Mucosa of rectum (tissue), 2 donors: Measurements from ENCODE around the gene PSMD14.

Experiments used
- H3K27ac ChIP-seq, 2 donors: one replicate each; pipeline ENCODE4 v1.7.0; 2013; ENCODE audit warnings: inconsistent platforms in 2 of 2, low read depth in 2 of 2, low read length in 2 of 2
- H3K27me3 ChIP-seq, 2 donors: one replicate each; pipeline ENCODE4 v1.7.0; 2013; ENCODE audit warnings: low read length in 2 of 2; ENCODE audit not compliant: control insufficient read depth in 2 of 2, insufficient read depth in 2 of 2
- H3K36me3 ChIP-seq, 2 donors: one replicate each; pipeline ENCODE4 v1.7.0; 2013; ENCODE audit warnings: low read length in 2 of 2; ENCODE audit not compliant: control insufficient read depth in 2 of 2, insufficient read depth in 2 of 2
- H3K4me1 ChIP-seq, 2 donors: one replicate each; pipeline ENCODE4 v1.7.0; 2013; ENCODE audit warnings: low read length in 2 of 2, mild to moderate bottlenecking in 1 of 2; ENCODE audit not compliant: control insufficient read depth in 2 of 2, insufficient read depth in 2 of 2
- H3K4me3 ChIP-seq, 2 donors: one replicate each; pipeline ENCODE4 v1.7.0; 2013; ENCODE audit warnings: low read length in 2 of 2
- H3K9ac ChIP-seq, 2 donors: one replicate each; pipeline ENCODE4 v1.7.0; 2013; ENCODE audit warnings: low read length in 2 of 2, low read depth in 1 of 2, mild to moderate bottlenecking in 1 of 2
- H3K9me3 ChIP-seq, 2 donors: one replicate each; pipeline ENCODE4 v1.7.0; 2013; ENCODE audit warnings: low read length in 2 of 2; ENCODE audit not compliant: control insufficient read depth in 2 of 2
- donor health status: healthy.
- donor health status: Normal muscosa, but diverticular disease.

Gene PSMD14

DNA sequence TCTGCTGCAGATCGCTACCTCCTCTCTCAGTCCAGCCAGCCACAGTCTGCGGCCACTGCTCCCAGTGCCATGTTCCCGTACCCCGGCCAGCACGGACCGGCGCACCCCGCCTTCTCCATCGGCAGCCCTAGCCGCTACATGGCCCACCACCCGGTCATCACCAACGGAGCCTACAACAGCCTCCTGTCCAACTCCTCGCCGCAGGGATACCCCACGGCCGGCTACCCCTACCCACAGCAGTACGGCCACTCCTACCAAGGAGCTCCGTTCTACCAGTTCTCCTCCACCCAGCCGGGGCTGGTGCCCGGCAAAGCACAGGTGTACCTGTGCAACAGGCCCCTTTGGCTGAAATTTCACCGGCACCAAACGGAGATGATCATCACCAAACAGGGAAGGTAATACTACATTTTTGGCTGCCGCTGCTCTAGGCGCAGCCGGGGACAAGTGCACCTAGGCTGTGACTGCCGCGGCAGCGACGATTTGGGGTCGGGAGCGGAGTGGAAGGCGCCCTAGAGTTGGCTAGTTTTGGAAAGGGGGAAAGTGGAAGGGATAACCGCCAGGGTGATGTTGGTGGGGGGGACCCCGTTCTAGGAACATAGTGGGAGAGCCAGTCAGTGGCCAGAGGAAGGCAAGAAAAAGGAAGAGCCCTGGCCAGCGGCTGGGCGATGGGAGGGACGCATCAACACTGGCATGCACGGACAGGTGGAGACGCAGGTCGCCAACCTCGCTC lies 108.6 kb downstream of the PSMD14 start:
- H3K27me3 ChIP-seq: peaks cover 61 to 80% of the 10 kb centered on the region in 2 donors
- H3K4me3 ChIP-seq: no peak overlapping the region
- H3K36me3 ChIP-seq: no peaks in the 10 kb centered on the region
- no peaks in the 10 kb centered on the region for H3K9me3 ChIP-seq
- H3K4me1 ChIP-seq: peaks cover 13 to 18% of the 10 kb centered on the region in 2 donors
- H3K9ac ChIP-seq: no peak overlapping the region
- no peak overlapping the region for H3K27ac ChIP-seq

DNA sequence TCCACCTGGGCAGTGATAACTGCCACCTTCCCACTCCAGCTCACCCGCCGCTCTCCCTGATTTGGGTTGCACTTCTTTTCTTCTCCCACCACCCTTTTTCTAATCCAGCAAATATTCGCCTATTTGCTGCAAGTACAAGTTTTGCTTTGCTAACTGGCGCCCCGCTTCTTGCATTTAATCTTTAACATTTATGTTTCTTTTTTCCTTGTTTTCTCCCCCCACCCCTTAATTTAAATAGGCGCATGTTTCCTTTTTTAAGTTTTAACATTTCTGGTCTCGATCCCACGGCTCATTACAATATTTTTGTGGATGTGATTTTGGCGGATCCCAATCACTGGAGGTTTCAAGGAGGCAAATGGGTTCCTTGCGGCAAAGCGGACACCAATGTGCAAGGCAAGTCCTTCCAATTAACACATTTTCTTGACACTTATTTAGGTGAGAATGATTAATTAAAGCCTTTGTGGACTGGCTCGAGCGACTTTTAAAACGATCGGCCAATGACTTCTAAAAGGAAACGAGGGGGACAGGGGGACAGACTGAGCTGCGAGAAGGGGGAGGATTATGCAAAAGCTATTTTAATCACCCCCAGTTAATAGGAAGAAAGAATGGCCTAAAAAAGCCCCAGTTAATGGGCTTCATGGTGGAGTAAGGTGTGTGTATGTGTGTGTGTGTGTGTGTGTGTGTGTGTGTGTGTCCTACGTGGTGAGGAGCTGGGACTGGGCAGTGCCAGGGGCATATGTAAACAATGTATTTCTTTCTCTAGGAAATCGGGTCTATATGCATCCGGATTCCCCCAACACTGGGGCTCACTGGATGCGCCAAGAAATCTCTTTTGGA lies 109.4 kb downstream of the PSMD14 start:
- Histone ChIP-seq H3K27ac (no peak overlapping the region), H3K4me3 (no peak overlapping the region), H3K36me3 (no peaks in the 10 kb centered on the region), H3K27me3 (peaks cover 69 to 88% of the 10 kb centered on the region in 2 donors), H3K9ac (no peak overlapping the region), H3K4me1 (peaks cover 13 to 18% of the 10 kb centered on the region in 2 donors), H3K9me3 (no peaks in the 10 kb centered on the region)

DNA sequence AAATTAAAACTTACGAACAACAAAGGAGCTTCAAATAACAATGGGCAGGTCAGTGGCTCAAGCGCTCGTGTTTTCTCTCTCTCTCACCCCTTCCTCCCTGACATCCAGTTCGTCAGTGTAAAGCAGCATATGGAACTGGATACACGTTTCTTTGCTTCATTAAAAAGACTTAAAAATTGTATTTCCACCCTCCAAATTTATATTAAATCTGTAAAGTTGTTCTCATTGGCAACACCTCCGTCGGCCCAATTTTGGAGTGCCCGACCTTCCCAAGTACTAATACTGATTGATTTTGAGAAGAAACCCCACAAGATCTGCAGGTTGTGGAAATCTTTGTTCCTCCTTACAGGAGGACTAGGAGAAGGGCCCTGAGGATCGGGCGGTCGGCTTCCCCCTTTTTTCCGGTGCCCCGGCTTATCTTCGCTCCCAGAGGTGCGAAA lies 110.1 kb downstream of the PSMD14 start:
- H3K27ac ChIP-seq: no peak overlapping the region
- H3K9me3 ChIP-seq: no peaks in the 10 kb centered on the region
- peaks cover 13 to 19% of the 10 kb centered on the region in 2 donors for H3K4me1 ChIP-seq
- no peak overlapping the region for H3K9ac ChIP-seq
- peaks cover 73 to 92% of the 10 kb centered on the region in 2 donors for H3K27me3 ChIP-seq
- H3K4me3 ChIP-seq: no peak overlapping the region
- no peaks in the 10 kb centered on the region for H3K36me3 ChIP-seq

DNA sequence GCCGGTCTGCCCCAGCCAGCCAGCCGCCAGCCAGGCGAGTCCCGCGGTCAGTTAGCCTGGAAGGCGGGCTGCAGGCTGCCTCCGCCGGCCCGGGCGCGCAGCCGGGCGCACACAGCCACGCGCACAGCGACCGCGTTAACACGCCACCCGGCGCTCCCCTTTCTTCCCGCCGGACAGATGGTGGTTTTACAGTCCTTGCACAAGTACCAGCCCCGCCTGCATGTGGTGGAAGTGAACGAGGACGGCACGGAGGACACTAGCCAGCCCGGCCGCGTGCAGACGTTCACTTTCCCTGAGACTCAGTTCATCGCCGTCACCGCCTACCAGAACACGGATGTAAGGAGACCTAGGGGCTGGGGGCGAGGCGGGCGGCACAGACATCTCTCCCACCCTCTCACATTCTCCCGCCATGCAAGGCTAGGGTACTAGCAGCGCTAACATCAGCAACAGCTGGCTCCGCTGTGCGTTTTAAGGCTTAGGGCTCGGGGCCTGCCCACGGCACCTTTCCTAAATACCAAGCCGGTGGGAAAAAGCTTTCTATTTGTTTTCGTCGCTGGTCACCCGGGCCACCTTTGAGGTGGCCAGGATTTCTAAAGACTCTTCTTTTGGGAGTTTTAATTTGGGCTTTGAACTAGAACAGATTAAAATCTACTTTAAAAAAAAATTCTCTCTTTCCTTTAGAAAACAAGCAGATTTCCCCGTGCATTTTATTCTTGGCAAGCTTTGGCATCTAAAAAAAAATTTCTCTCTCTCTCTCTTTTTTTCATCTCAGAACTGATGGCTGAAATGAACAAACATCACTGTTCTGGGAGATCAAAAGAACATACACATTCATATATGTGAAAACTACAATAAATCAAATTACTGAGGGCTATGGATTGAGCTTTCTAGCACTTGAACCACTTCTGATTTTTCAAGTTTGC lies 110.8 kb downstream of the PSMD14 start:
- Histone ChIP-seq H3K9me3 (no peaks in the 10 kb centered on the region), H3K4me3 (no peak overlapping the region), H3K27me3 (peaks cover 77 to 97% of the 10 kb centered on the region in 2 donors), H3K4me1 (peaks cover 13 to 24% of the 10 kb centered on the region in 2 donors), H3K9ac (no peak overlapping the region), H3K27ac (no peak overlapping the region), H3K36me3 (no peaks in the 10 kb centered on the region)

DNA sequence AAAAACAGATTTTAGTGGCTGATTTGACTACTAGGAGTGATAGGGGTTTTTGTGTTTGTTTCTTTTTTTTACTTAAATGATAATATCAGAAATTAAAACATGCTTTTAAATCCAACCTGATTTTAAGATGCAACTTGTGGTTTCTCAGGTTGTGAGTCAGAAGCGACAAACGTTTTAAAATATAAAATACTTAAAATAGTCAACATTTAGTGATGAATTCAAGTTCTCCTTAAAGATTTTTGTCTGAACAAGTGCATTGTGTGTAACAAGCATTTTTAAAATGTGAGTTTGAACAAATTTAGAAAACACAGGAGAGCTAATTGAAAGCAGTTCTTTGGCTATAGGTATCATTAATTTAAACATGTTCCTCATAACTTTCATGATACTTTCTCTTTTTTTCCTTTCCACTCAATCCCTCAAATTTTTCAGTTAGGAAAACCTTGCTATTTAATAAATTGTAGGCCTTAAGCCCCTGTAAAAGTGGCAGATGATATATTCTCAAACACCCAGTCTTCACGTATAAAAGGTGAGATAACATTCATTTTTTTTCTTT lies 111.5 kb downstream of the PSMD14 start:
- no peaks in the 10 kb centered on the region for H3K9me3 ChIP-seq
- no peak overlapping the region for H3K9ac ChIP-seq
- no peaks in the 10 kb centered on the region for H3K36me3 ChIP-seq
- H3K4me1 ChIP-seq: peaks cover 9 to 24% of the 10 kb centered on the region in 2 donors
- no peak overlapping the region for H3K27ac ChIP-seq
- peaks cover 83 to 99% of the 10 kb centered on the region in 2 donors for H3K27me3 ChIP-seq
- H3K4me3 ChIP-seq: no peak overlapping the region

DNA sequence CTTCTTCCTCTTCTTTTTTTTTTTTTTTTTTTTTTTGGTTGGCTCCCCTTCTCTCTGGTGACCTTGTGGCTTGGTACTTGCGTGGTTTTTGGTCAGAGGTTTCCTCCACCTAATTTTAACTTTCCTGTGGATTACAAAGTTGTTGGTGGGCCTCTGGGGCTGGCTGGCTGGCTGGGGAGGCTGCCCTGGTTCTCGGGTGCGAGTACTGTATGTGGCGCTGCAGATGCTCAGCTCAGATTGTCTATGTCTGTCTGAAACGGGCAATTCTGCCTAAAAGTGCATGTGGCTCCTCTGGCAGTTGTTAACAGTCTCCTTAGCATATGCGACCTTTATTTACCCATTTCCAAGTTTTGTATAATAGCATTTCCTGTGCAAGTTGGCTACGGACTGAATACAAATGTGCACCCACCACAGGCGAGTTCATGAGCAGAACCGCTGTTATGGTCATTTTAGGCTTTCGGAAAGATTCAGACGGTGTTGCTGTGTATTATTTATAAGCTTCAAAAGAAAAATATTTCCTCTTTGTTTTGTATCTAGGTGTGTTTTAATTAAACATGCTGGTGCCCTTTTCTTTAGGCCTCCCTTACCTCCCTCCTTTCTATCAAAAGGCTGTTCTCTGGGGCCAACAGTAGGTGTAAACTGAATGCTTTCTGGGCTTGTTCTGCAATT lies 112.3 kb downstream of the PSMD14 start:
- no peak overlapping the region for H3K4me3 ChIP-seq
- H3K4me1 ChIP-seq: peaks cover 7 to 22% of the 10 kb centered on the region in 2 donors
- H3K36me3 ChIP-seq: no peaks in the 10 kb centered on the region
- H3K27ac ChIP-seq: no peak overlapping the region
- H3K9ac ChIP-seq: no peak overlapping the region
- H3K9me3 ChIP-seq: no peaks in the 10 kb centered on the region
- peaks cover 86 to 99% of the 10 kb centered on the region in 2 donors for H3K27me3 ChIP-seq

DNA sequence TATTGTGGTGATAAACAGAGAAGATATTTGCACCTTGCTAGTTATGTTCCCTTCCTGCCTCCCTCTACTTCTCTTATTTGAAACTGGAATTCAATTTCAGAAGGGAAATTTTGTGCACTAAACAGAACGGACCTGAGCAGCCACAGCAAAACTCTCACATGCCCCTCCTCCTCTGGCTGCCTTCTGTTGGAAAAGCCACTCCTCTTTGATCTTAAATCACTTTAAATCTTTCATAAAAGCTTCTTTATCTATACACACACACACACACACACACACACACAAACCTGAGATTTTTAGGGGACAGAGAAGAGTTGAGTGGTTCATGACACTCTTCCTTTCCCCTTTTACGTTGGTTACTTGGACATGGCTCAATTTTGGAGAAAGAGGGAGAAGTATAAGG lies 113.5 kb downstream of the PSMD14 start:
- Histone ChIP-seq H3K4me3 (no peak overlapping the region), H3K9ac (no peak overlapping the region), H3K27me3 (peaks cover 88 to 99% of the 10 kb centered on the region in 2 donors), H3K4me1 (peaks cover 7 to 18% of the 10 kb centered on the region in 2 donors), H3K36me3 (no peaks in the 10 kb centered on the region), H3K9me3 (no peaks in the 10 kb centered on the region), H3K27ac (no peak overlapping the region)

DNA sequence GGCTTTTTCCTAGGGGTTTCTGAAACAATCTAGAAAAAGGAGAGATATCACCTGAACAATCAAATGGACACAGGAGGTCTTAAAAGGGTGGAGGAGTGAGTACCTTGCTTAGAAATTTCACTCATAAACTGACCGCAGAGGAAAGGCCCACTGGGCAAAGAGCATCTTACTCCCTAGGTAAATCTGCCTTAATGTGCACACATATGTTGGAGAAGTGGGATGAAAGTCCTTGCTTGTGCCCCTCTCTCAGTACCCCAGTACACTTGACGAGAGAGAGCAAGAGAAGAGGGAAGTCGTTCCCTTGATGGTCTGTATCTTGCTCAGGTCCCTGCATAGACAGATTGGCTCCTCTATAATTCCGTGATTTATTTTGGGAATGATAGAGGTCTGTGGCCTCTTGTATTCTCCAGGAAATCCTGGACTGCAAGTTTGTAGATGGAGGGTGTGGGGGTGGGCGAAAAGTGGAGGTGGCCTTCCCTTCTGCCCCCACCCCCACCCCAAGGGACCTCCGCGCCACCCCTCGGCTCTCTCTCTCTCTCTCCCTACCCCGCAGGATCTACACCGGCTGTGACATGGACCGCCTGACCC lies 114.7 kb downstream of the PSMD14 start:
- H3K9me3 ChIP-seq: no peaks in the 10 kb centered on the region
- H3K36me3 ChIP-seq: no peaks in the 10 kb centered on the region
- H3K4me3 ChIP-seq: peak overlapping the region in 1 of 2 donors; percentile 26
- no peak overlapping the region for H3K27ac ChIP-seq
- peaks cover 7 to 15% of the 10 kb centered on the region in 2 donors for H3K4me1 ChIP-seq
- H3K27me3 ChIP-seq: peaks cover 86 to 98% of the 10 kb centered on the region in 2 donors
- H3K9ac ChIP-seq: no peak overlapping the region
